ENCODE data around the gene KCNH2.

KCNH2 gene

GRCh38 chr7:150962553-150963399, 15.3 kb downstream of the KCNH2 start:
- DNase-seq (ENCODE audit: low read depth) = peak; percentile 81
- no peak overlapping the region for H3K4me3 ChIP-seq (ENCODE audit: low read depth, low read length)
- peak; percentile 97 for TF ChIP-seq CTCF (IDR thresholded peaks at IDR 0.05; ENCODE audit: low read depth, low read length)
- TF ChIP-seq MYC (IDR thresholded peaks at IDR 0.05; ENCODE audit: low read depth, low read length) = no peak

- no peak for DNase-seq (ENCODE audit: low read depth)
- no peak overlapping the region for H3K4me3 ChIP-seq (ENCODE audit: low read depth, low read length)
- TF ChIP-seq MYC (IDR thresholded peaks at IDR 0.05; ENCODE audit: low read depth, low read length) (no peak), CTCF (IDR thresholded peaks at IDR 0.05; ENCODE audit: low read depth, low read length) (no peak)
Measured at GRCh38 chr7:150962290-150962552, 15.9 kb downstream of the KCNH2 start.

GRCh38 chr7:150961510-150962289, 16.4 kb downstream of the KCNH2 start:
- TF ChIP-seq MAX (IDR thresholded peaks at IDR 0.05; ENCODE audit: low read depth, low read length) = no peak
- no peak for TF ChIP-seq POLR2A (IDR thresholded peaks at IDR 0.05; ENCODE audit: extremely low read depth, insufficient read length)
- TF ChIP-seq MYC (IDR thresholded peaks at IDR 0.05; ENCODE audit: low read depth, low read length) = no peak
- no peak for TF ChIP-seq CTCF (IDR thresholded peaks at IDR 0.05; ENCODE audit: low read depth, low read length)
- peak; percentile 28 for DNase-seq (ENCODE audit: low read depth)

GRCh38 chr7:150959739-150960734, 18.1 kb downstream of the KCNH2 start:
- peak overlapping the region; percentile 2 for H3K4me3 ChIP-seq (ENCODE audit: low read depth, low read length)
- DNase-seq (ENCODE audit: low read depth) = peak; percentile 91
- peak; percentile 87 for TF ChIP-seq MAX (IDR thresholded peaks at IDR 0.05; ENCODE audit: low read depth, low read length)
- no peak for TF ChIP-seq POLR2A (IDR thresholded peaks at IDR 0.05; ENCODE audit: extremely low read depth, insufficient read length)
- peak; percentile 96 for TF ChIP-seq MYC (IDR thresholded peaks at IDR 0.05; ENCODE audit: low read depth, low read length)
- peak; percentile 19 for TF ChIP-seq CTCF (IDR thresholded peaks at IDR 0.05; ENCODE audit: low read depth, low read length)

More at GRCh38 chr7:150961510-150962289, 16.4 kb downstream of the KCNH2 start:
- H3K4me3 ChIP-seq (ENCODE audit: low read depth, low read length) = no peak overlapping the region

DNA sequence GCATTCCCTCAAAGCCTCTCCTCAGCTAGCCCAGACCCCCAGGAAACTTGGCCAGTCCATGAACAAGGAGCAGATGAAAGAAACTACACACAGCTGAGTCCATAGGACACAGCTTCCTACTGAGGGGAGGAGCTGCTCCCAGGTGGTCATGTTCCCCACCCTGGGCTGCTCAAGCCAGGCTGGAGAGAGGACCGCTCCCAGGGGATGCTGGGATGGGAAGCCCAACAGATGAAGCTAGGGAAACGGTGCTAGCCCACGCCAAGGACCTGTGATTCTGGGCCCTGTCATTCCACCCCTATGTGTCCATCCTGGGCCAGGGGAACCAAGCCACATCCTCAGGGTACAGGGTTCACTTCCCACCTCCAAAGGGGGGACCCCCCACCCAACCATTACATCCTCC, 19.0 kb downstream of the KCNH2 start:
- H3K4me3 ChIP-seq (ENCODE audit: low read depth, low read length) = no peak overlapping the region
- no peak for TF ChIP-seq MAX (IDR thresholded peaks at IDR 0.05; ENCODE audit: low read depth, low read length)
- no peak for TF ChIP-seq POLR2A (IDR thresholded peaks at IDR 0.05; ENCODE audit: extremely low read depth, insufficient read length)
- no peak for TF ChIP-seq CTCF (IDR thresholded peaks at IDR 0.05; ENCODE audit: low read depth, low read length)
- TF ChIP-seq MYC (IDR thresholded peaks at IDR 0.05; ENCODE audit: low read depth, low read length) = no peak
- DNase-seq (ENCODE audit: low read depth) = no peak
